HTERT RPE-1 (cell line): Measurements from ENCODE around the gene TRABD2B.
"Not testable (repeated sequence)": the region's sequence is repeated elsewhere in the genome, so short reads cannot be mapped to it uniquely, and the experiment has no call there.

Experiments used
- in situ Hi-C: fragments of 300-500 bp; cut with MboI; formaldehyde crosslinking; loops from 4 replicates; pipeline ENCODE4 v1.14.3; 2020; ENCODE audit warnings: low sequenced_read_pairs

Gene TRABD2B

GRCh38 chr1:47970882-47971281 is 26.3 kb downstream of the TRABD2B start:
- in situ Hi-C loops, result no loop called here

GRCh38 chr1:47969478-47969877 is 27.7 kb downstream of the TRABD2B start:
- in situ Hi-C loops, result no loop called here

- in situ Hi-C loops, result no loop called here
These were observed 28.7 kb downstream of the TRABD2B start for GRCh38 chr1:47968556-47968888.

- in situ Hi-C loops, result no loop called here
These were observed 29.2 kb downstream of the TRABD2B start for GRCh38 chr1:47967864-47968555.

GRCh38 chr1:47965816-47966215 is 31.4 kb downstream of the TRABD2B start:
- in situ Hi-C loops, result no loop called here

- in situ Hi-C loops, result no loop called here
These were observed 32.5 kb downstream of the TRABD2B start for GRCh38 chr1:47964636-47965035.

GRCh38 chr1:47963568-47964358 is 33.4 kb downstream of the TRABD2B start:
- in situ Hi-C loops, result no loop called here

- in situ Hi-C loops, result no loop called here
These were observed 34.3 kb downstream of the TRABD2B start for GRCh38 chr1:47962750-47963492.

- in situ Hi-C loops, result not testable (repeated sequence)
These were observed 35.4 kb downstream of the TRABD2B start for GRCh38 chr1:47961835-47962234.

GRCh38 chr1:47956491-47956890 is 40.7 kb downstream of the TRABD2B start:
- in situ Hi-C loops, result not testable (repeated sequence)

- in situ Hi-C loops, result no loop called here
These were observed 43.5 kb downstream of the TRABD2B start for GRCh38 chr1:47953661-47954060.

GRCh38 chr1:47951545-47952235 is 45.5 kb downstream of the TRABD2B start:
- in situ Hi-C loops, result no loop called here

- in situ Hi-C loops, result no loop called here
These were observed 46.2 kb downstream of the TRABD2B start for GRCh38 chr1:47951026-47951425.

- in situ Hi-C loops, result no loop called here
These were observed 46.7 kb downstream of the TRABD2B start for GRCh38 chr1:47950471-47950870.

GRCh38 chr1:47948126-47948525 is 49.1 kb downstream of the TRABD2B start:
- in situ Hi-C loops, result no loop called here

- in situ Hi-C loops, result no loop called here
These were observed 49.7 kb downstream of the TRABD2B start for GRCh38 chr1:47947531-47947930.

- in situ Hi-C loops, result no loop called here
These were observed 52.6 kb downstream of the TRABD2B start for GRCh38 chr1:47944561-47944960.

GRCh38 chr1:47942240-47942629 is 55.0 kb downstream of the TRABD2B start:
- in situ Hi-C loops, result no loop called here

- in situ Hi-C loops, result no loop called here
These were observed 55.5 kb downstream of the TRABD2B start for GRCh38 chr1:47941609-47942239.

- in situ Hi-C loops, result no loop called here
These were observed 56.4 kb downstream of the TRABD2B start for GRCh38 chr1:47940779-47941178.

GRCh38 chr1:47940326-47940725 is 56.9 kb downstream of the TRABD2B start:
- in situ Hi-C loops, result no loop called here
